NCI-H1436 (cell line): ENCODE measurements around the gene FUT2.
"Not testable (repeated sequence)": the region's sequence is repeated elsewhere in the genome, so short reads cannot be mapped to it uniquely, and the experiment has no call there.

ENCODE experiments used
- DNase-seq: peaks from one replicate; lab custom pipeline; 2025; lab: John Stamatoyannopoulos, UW

The FUT2 gene

DNA sequence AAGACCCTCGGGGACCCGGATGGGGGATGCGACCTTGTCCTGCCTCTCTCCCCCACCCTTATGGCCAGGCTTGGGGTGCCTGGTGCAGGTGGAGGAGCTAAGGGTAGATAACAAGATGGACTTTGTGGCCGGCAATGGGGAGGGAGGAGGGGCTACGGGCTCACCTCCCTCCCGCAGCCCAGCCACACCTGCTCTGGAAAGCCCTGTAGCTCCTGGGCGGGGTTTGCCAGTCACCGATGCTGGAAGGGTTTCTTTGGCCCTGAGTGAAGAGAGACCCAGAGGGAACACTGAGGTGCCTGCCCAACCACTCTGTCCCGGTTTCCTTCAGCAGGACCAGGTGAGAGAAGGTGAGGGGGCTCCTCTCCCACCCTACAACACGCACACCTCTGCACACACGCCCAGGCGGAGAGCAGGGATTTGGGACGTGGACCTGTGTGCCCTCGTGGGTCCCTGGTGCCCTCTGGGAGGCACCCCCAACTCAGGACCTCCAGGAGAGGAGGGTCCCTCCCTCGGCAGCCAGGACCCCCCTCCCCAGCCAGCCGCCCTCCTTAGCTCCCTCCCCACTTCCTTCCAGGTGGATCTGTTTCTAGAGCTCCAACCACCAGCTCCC, at the start of gene FUT2:
TSS of gene FUT2 (plus strand) at position 229 of the 610 bp plus-strand sequence. CDS start 6,986 bp downstream, outside the sequence.
- peak; percentile 59 for DNase-seq

DNA sequence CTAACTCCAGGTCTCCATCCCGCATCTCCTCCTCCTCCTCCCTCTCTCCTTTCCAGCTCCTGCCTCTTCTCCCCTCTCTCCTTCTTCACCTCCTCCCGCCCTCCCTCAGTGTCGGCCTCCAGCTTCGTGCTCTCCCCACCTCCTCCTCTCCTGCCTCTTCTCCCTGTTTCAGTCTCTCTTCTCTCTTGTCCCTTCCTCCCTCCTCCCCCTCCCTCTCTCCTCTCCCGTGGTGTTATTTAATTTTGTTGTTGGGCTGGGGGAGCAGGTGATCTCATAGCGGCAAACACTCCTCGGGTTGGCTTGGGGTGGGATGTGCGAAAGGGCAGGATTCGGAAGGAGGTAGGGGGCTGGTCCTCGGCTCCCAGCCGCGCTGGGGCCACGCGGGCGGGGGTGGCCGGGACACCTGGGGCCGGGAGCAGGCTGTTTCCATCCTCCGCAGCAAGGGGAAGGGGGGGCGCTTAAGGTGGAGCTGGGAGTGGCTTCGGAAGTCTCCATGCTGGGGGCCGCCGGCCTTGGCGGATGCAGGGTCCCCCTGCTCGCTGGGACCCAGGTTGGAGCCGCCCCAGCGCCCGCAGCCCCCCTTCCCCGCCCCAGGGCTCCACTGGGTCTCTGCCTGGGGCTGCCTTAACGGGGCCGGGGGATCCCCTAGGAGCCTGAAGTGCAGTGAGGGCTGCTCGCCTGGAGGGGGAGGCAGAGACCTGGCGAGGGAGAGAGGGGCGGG, 49.6 kb upstream of the FUT2 start, which contains the start of gene CA11:
TSS of gene CA11 (minus strand) at position 187 of the 721 bp plus-strand sequence. CDS start 555 bp downstream, outside the sequence.
- DNase-seq: peak; percentile 98

DNA sequence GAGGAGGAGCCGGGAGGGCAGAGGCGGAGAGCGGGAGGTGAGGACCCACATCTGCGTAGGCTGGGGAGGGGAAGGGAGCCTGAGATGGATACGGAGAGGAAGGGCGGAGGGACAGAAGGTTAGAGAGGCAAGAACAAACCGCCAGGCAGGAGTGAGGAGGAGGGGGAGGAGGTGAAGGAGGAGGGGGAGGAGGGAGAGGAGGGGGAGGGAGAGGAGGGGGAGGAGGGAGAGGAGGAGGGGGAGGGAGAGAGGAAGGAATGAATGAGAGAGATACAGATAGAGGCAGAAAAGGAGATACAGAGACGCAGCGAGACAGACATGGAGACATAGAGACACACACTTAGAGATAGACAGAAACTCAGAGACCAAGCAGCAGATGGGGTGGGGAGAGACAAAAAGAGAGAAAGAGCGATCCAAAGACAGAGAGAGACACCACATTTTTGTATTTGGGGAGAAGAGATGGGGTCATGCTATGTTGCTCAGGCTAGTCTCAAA, 49.0 kb upstream of the FUT2 start:
- DNase-seq: no peak

DNA sequence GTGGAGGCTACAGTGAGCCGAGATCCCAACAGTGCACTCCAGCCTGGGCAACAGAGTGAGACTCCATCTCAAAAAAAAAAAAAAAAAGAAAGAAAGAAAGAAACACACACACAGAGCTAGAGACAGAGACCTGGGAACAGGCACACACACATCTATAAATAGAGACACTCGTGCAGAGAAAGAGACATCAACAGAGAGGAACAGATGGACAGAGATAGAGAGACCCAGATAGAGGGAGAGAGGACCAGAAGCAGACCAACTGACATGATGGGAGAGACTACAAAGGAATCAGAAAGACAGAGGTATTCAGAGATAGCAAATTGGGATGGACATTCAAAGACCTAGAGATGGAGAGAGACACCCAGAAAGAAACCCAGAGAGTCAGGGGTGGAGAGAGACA, 47.6 kb upstream of the FUT2 start:
- no peak for DNase-seq

DNA sequence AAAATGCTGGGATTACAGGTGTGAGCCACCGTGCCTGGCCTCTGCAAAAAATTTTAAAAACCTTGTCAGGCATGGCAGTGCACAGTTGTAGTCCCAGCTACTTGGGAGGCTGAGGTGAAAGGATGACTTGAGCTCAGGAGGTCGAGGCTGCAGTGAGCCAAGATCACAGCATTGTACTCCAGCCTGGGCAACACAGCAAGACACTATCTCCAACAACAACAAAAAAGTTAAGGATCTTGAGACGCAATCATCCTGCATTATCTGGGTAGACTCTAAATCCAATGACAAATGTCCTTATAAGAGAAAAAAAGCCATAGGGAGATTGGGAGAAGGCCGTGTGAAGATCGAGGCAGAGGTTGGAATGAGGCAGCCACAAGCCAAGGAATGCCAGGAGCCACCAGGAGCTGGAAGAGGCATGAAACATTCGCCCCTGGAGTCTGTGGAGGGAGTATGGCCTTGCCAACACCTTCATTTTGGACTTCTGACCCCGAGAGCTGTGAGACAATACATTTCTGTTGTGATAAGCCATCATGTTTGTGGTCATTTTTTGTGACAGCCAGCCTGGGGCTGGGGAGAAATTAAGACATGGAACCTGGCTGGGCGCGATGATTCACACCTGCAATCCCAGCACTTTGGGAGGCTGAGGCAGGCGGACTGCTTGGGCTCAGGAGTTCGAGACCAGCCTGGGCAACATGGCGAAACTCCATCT, 44.6 kb upstream of the FUT2 start:
- no peak for DNase-seq

DNA sequence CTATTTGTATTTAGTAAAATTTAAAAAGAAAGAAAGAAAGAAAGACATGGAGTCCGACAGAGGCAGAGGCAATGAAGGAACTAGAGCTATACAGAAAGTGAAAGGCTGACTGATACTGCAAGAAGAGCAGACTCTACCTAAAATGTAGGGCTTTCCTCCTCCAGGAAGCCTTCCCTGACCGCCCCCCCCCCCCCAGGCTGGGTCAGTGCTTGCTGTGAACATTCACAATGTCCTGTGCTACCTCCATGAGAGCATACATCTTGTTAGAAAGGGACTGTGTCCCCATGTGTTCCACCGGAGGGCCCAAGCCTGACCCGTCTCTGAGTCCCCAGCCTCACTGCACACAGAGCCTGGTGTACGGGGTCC, 44.1 kb upstream of the FUT2 start:
- no peak for DNase-seq

DNA sequence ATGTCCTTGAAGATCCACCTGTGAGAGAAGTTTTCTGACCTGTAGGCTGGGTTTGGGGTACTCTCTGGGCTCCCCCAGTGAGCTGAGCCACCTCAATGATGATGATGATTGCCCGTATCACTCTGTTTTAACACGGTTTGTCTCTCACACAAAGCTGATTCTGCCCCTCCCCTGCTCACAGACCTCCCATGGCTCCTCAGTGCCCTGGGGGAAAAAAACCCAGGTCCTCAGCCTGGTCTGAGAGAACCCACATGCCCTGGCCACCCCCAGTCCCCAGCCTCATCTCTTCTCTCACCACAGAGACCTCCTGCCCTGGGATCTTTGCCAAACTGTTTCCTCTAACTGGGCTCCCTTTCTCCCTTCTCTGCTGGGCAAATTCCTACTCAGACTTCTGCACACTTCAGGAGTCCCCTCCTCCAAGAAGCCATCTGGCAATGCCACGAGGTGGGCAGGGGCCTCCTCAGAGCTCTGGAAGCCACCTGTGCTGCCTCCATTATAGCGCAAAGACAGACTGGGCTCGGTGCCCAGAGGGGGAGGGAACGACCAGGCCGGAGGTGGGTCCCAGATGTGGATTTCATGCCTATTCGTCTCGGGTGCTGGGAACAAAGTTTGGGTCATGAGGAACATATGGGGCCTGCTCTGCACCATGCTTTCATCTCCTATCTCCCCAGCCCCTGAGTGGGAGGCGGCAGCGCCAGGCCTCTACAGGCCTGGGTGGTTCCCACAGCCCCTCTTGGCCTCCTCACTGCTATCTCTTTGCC, 41.3 kb upstream of the FUT2 start:
- DNase-seq: peak; percentile 77

DNA sequence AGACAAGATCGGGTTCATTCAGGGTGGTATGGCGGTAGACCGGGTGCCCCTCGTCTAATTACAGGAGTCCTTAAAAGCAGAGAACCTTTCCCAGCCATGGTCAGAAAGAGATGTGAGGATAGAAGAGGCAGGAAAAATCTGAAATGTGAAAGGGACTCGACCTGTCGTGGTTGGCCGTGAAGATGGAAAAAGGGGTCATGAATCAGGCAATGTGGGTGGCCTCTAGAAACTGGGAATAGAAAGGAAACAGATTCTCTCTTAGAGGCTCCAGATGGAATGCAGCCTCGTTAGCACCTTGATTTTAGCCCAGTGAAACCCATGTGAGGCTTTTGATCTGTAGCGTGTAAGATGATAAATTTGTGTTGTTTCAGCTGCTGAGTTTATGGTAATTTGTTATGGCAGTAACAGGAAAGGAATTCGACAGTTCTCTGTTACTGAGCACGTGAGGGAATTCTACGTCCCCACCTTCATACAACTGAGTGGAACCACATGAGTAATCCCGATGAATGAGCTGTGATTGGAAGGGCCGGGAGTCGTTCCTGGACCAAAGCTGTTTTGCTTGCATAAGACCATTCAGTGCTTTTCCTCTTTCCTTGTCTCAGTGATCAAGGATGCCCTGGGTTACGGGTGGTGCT, 38.8 kb upstream of the FUT2 start:
- DNase-seq: no peak

DNA sequence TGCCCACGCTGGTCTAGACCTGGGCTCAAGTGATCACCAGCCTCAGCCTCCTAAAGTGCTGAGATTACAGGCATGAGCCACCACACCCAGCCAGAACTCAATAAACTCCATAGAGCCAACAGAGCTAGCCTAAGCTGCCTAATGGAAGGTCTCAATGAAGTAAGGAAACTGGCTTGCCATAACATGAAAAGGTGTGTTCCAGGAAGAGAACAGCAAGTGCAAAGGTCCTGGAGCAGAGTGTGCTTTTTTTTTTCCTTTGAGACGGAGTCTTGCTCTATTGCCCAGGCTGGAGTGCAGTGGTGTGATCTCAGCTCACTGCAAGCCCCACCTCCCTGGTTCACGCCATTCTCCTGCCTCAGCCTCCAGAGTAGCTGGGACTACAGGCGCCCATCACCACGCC, 37.9 kb upstream of the FUT2 start:
- not testable (repeated sequence) for DNase-seq

DNA sequence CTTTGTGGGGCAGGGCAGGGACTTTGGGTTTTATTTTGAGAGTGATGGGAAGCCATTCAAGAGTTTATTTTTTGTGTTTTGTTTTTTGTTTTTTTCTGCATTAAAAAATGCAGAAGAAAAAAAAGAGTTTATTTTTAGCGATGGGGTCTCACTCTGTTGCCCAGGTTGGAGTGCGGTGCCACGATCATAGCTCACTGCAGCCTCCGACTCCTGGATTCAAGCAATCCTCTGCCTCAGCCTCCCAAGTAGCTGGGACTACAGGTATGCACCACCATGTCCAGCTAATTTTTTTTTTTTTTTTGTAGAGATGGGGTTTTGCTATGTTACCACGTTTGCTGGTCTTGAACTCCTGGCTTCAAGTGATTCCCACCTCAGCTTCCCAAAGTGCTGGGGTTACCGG, 37.3 kb upstream of the FUT2 start:
- DNase-seq: no peak

DNA sequence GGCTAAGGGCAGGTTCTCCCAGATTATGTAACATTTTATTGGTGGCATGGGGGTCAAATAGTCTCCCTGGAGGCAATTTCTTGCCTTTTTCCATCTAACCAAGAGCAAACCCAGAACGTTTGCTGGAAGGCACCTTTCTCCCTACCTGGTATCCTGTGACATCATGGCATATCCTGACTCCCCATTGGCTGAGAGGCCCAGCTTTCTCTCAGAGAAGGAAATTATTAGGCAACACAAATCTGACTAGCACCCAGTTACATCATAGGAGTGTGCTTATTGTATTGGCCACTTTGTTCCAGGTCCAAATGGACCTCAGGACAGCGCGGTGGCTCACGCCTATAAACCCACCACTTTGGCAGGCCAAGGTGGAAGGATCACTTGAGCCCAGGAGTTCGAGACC, 36.0 kb upstream of the FUT2 start:
- no peak for DNase-seq

DNA sequence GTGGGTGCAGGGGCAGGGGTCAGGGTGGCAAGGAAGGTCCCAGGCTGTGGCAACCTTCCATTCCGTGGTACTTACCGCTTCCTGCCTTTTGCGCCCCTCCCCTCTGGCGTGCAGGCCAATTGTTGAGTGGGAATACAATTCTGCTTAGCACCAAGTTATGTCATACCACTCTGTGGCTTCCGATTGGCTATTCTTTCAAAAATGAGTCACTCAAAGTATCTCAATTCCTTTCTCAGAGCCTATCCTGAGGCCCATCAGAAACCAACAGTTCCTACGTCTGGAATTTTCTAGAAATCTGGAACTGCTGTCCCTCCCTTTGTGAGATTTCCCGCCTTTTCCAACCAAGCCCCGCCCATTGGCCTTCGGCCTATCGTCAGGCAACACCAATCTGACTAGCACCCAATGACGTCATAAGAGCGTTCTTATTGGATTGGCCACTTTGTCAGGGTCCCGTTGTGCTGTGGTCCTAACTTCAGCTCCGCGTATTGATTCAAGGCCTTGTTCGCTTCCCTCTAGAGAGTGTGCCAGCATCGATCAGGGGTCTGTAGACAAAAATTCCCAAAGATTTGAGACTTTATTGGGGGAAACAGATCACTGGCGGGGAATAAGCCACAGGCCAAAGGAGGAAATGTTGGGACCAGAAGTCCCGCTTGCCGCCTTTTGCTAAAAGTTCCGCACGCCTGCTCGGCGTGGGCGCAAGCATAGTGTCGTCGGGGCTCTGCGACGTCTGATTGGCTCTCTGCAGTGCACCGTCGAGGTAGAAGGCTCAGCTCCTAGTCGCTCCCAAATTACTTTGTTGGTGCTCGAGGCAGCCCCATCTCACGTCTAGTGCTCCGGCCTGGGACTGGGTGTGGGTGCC, 34.7 kb upstream of the FUT2 start:
- peak; percentile 97 for DNase-seq

DNA sequence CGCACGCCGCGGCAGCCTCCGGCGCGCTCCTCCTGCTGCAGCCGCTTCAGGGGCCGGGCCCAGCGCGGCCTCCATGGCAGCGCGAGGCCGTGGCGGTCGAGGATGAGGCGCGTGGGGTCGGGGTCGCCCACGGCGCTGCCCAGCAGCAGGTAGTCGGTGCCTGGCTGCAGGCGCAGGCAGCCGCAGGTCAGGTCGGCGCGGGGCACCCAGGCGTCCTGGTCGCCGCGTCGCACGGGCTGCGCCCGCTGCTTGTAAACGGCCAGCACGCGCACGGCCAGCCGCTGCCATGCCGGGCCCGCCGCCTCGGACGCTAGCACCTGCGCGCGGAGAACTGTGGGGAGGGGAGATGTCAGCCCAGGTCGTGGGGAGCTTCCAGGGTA, 34.1 kb upstream of the FUT2 start:
- no peak for DNase-seq

DNA sequence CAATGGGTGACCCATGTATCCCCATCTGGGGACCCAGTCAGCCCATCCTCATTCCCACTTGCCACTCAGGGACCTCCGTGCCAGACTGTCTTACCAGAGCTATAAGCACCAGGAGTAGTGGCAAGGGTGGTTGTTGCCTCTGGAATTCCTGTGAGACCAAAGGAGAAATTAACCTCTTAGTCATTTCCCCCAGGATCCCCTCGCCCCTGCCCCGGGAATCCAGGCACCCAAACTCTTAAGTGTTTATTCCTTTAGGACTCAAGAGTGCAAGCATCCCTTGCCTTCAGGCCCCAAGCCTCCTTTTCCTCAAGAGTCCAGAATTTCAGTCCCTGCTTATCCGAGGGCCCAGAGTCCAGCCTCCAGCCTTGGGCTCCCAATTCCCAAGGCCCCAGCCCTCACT, 32.1 kb upstream of the FUT2 start:
- no peak for DNase-seq

DNA sequence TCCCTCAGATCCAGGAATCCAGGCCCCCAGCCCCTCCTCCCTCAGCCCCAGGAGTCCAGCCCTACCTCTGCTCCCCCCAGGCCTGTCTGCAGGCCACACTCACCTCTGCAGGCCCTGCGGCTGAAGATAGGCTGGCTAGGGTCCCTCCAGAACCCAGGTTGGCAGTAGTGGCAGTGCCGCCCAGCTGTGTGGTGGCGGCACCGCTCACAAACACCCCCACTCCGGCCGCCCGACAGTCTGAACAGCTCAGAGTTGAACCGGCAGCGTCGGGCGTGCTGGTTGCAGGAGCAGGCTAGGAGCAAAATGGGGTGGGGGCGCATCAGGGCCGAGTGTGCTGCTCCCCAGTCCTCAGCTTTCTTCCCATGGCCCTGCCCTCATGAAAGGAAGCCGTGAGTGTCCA, 31.3 kb upstream of the FUT2 start:
- no peak for DNase-seq

DNA sequence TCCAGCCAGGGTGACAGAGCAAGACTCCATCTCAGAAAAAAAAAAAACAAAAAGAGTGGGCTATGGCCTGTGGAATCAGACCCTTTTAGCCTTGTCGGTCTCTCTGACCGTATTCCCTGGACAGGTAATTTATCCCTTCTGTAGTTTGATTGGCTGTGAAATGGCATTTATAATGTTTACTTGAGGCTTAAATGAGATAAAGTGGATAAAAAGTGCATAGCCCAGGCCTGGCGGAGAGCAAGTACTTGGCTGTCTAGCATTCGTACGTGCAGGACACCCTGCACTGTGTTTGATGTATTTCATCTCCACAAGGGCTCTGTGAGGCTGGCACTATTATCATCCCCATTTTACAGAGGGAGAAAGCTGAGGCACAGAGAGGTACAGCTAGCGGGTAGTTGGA, 30.0 kb upstream of the FUT2 start:
- no peak for DNase-seq

DNA sequence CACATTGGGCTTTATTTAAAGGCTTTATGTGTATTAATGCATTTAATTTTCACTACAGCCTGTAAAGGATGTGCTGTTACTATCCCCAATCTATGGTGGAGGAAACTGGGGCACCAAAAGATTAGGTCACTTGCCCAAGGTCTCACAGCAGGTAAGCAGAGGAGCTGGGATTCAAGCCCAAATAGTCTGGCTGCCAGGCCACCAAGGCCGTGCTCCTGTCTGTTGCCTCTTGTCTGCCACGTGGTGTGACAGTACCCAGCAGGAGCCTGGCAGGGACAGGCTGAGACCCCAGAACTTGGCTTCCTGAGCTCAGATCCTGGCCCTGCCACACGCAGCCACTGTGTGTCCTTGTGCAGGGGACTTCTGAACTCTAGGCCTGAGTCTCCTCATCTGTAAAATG, 27.4 kb upstream of the FUT2 start:
- no peak for DNase-seq

DNA sequence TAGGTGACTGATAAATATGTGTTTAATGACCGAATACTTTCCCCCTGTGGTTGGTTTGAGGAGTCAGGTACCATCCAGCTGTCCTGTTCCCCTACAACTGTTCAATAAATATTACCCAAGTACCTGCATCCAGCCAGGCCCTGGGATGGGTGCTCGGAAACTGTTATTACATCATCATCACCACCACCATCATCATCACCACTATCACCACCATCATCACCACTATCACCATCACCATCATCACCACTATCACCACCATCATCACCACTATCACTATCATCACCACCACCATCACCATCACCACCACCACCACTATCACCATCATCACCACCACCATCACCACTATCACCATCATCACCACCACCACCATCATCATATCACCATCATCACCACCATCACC, 27.0 kb upstream of the FUT2 start:
- DNase-seq: no peak

DNA sequence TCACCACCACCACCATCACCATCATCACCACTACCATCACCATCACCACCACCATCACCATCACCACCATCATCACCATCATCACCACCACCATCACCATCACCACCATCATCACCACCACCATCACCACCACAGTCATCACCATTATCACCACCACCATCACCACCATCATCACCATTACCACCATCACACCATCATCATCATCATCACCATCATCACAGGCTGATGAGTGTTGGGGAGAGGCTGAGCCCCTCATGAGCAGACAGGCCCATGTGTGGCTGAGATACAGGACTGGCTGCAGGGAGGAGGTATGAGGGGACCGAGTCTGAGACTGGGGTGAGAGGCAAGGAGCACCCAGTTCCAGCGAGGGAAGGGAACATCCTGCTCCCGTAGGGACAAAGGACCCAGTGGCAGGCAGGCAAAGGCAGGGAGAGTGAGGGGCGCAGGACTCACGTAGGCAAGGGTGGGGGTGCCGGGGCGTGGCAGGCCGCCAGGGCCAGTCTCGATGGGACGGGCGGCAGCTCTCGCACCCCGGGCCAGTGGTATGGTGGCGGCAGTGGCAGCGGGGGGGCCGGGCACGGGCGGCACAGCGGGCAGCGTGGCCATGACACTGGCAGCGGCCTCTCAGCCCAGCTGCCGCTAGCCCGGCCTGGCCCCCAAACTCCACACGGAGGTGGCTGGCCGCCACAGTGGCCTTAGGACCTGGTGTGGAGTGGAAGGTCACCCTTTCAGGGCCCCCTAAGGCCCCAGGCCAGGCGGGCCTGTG, 25.7 kb upstream of the FUT2 start:
- DNase-seq: no peak
